ENCODE data around the gene SEMA4B.
"Not testable (repeated sequence)": the region's sequence is repeated elsewhere in the genome, so short reads cannot be mapped to it uniquely, and the experiment has no call there.

Gene SEMA4B, protein sequence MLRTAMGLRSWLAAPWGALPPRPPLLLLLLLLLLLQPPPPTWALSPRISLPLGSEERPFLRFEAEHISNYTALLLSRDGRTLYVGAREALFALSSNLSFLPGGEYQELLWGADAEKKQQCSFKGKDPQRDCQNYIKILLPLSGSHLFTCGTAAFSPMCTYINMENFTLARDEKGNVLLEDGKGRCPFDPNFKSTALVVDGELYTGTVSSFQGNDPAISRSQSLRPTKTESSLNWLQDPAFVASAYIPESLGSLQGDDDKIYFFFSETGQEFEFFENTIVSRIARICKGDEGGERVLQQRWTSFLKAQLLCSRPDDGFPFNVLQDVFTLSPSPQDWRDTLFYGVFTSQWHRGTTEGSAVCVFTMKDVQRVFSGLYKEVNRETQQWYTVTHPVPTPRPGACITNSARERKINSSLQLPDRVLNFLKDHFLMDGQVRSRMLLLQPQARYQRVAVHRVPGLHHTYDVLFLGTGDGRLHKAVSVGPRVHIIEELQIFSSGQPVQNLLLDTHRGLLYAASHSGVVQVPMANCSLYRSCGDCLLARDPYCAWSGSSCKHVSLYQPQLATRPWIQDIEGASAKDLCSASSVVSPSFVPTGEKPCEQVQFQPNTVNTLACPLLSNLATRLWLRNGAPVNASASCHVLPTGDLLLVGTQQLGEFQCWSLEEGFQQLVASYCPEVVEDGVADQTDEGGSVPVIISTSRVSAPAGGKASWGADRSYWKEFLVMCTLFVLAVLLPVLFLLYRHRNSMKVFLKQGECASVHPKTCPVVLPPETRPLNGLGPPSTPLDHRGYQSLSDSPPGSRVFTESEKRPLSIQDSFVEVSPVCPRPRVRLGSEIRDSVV

DNA sequence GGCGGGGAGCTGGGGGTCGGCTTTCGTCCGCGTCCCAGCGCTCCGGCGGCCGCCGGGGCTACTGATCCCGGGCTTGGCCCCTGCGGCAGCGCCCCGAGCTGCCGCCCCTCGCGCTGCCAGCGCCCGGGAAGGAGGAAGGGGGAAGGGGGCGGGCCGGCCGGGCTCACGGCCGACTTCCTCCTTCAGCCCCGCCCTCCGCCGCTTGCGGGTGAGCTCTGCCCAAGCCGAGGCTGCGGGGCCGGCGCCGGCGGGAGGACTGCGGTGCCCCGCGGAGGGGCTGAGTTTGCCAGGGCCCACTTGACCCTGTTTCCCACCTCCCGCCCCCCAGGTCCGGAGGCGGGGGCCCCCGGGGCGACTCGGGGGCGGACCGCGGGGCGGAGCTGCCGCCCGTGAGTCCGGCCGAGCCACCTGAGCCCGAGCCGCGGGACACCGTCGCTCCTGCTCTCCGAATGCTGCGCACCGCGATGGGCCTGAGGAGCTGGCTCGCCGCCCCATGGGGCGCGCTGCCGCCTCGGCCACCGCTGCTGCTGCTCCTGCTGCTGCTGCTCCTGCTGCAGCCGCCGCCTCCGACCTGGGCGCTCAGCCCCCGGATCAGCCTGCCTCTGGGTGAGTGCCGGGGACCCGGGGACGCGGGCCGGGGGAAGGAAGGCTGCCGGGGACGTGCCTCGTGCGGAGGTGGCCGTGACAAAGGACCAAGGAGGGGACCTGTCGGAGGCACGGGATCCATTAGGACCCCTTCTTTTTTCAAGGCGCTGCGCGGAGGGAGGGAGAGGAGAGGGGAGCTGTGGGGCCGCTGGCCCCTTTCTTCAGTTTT lies at the start of gene SEMA4B:
Gene SEMA4B (plus strand): TSS at position 201 of the 814 bp plus-strand sequence. CDS start 249 bp downstream, at position 450.
- no peak for DNase-seq (ENCODE audit: low read depth in 2 of 2)

DNA sequence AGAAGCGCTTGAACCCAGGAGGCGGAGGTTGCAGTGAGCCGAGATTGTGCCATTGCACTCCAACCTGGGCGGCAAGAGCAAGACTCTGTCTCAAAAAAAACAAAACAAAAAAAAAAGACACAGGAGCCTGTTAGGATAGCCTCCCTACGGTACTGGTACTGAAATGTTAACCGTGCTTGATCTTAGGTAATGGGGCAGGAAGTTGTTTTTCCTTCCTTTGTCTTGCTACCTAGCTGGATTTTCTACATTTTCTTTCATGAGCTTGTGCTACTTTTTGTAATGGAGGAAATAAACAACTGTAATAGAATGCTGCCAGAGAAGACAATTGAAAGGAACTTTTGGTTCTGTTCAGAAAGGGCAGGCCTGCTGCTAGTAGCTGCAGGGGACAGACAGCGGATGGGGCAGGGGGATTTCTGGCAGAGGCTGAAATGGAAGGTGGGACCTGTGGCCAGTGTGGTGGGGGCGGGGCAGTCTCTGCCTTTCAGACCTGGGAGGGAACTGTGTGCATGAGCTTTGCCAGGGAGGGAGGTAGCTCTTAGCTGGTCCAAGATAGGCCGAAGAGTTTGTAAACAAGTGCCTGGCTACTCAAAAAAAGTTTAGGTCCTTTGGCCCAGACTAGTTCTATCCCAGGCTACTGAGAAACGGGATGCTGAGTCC lies 49.0 kb upstream of the SEMA4B start:
- DNase-seq (ENCODE audit: low read depth in 2 of 2), result no peak

DNA sequence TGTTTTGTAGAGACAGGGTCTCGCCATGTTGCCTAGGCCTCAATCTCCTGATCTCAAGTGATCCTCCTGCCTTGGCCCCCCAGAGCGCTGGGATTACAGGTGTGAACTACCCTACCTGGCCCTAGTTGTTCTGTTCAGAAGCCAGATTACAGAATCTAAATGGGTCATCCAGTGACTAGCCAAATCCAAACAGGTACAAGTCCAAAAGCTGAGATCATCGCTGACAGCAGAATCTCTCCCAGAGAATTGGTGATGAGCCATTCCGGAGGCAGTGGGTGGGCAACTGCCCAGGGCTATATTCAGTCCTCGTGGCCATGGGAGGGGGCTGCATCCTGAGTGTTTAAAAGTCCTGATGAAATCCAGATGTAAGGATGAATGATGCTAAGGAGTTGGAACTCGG lies 47.5 kb upstream of the SEMA4B start:
- no peak for DNase-seq (ENCODE audit: low read depth in 2 of 2)

DNA sequence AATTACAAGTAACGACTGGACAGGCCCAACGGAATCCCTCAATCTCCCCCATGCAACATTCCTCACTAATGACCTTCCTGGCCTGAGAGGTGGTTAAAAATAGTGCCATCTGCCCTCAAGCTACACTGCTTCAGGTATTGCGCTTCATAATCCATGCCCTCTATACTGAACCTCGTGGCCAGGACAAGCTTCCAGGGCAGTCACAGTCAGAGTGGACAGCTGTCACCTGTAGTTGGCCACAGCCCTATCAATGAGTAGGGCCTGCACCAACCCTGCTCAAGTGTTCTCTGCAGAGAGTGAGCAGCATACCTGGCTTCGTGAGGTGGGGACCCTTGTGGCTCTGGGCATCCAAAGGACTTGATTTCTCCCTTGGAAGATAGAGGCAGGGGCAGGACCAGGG lies 46.9 kb upstream of the SEMA4B start:
- DNase-seq (ENCODE audit: low read depth in 2 of 2), result no peak

DNA sequence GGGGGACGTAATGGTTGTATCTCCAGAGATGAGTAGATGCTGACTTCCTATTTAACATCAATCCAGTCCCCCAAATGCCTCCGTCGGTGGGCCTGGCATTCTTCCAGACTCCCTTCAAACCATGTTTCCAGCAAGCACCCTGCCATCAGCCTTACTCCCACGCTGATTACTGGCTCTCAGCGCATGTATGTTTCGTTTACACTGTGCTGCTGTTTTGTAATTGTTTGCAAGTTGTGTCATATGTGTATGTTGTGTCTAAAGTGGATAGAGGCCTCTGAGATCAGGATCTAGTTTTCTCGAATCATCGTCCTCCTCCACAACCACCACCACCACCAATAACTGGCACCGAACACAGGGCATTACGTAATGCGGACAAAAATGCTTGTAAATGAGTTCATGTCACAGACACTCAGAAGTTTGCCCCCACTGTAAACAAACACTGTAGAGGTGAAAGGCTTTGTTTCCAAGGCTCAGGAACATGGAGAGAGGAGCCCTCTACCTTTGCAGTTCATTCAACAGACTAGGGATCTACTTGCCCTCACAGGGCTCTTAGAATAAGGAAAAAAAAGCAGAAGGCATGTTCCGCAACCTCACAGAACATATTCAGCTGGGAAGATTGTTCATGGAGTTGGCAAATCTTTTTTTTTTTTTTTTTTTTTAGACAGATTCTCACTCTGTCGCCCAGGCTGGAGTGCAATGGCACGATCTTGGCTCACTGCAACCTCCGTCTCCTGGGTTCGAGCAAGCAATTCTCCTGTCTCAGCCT lies 46.1 kb upstream of the SEMA4B start:
- DNase-seq (ENCODE audit: low read depth in 2 of 2), result no peak

DNA sequence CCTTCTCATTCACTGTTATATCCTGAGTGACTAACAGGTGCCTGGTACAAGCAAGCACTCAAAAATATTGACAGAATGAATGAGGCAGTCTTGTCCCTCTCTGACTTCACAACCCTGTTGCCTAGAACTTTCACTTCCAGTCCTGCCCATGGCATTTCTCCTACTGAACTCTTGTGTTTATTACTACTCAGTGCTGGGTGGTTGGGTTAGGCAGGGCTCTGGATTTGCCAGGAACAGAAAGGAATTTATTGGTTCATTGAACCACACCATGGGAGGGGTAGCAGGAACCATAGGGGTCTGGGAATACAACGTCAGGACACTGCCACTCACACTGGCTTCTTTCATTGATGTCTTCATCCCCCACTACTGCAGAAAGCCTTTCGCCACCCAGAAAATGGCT lies 41.9 kb upstream of the SEMA4B start:
- DNase-seq (ENCODE audit: low read depth in 2 of 2), result no peak

DNA sequence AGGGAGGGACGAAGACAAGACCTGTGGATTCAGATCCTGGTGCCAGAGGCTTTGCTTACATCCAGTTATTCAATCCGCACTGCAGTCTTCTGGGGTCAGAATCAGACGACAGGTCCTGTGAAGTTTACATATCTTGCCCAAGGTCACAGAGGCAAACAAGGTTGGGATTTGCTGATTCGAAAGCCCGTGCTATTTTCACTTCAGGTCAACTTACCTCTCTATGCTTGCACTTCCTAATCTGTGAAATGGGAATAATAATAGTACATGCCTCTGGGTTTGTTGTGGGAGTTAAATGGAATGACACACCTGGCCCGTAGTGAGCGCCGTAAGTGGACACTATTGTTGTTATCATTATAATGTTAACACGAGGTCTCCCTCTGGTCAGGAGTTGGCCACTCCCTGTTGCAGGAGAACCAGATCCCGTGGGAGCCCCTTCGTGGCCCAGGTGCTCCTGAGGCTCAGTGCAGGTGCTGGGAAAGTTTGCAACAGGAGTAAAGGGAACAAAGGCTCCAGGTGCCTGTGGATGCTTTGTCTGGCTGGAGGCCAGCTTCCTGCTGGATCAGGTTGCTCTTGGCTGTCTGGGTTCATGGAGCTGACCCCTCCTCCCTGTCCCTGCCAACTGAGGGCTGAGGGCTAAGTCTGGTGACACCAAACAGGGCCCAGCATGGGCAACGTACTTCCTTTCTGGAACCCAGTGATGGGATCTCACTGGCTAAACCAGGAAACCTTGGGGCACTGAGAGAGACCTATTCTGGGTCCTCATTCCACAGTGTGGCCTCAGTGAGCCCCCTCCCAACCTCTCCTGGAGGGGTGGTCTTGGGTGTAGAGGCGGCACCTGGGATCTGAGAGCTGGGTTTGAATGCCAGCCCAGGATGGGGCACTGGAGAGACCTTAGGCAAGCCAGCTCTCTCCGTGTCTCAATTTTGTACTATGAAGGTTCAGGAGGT lies 40.1 kb upstream of the SEMA4B start:
- no peak for DNase-seq (ENCODE audit: low read depth in 2 of 2)

DNA sequence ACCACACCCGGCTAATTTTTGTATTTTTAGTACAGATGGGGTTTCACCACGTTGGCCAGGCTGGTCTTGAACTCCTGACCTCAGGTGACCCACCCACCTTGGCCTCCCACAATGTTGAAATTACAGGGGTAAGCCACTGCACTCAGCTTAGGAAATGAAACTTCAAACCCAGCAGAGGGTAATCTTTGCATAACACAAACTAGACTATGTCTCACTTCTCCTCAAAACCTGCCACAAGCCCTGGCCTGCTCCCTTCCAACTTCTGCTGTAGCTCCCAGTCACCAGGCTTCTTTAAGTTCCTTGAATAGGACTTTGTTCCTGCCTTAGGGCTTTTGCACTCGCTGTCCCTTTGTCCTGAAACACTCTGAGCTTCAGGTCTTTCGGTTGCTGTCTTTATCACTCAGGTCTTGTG lies 39.2 kb upstream of the SEMA4B start:
- DNase-seq (ENCODE audit: low read depth in 2 of 2), result no peak

DNA sequence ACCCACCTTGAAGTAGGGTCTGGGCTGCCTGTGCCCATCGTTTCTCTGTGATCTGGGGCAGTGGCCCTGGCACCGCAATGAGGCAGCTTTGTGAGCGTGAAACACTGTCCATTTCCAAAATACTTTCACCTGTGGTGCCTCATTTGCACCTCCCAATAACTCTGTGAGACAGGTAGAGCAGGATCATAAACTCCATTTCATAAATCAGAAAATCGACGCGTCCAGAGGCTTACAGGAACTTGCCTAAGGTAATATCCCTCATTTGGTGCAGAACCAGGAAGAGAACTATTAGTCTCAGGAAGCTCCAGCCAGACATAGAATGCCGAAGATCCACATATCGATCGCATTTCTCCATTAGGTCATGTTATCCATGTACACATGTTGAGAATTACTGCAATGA lies 38.2 kb upstream of the SEMA4B start:
- DNase-seq (ENCODE audit: low read depth in 2 of 2), result no peak

DNA sequence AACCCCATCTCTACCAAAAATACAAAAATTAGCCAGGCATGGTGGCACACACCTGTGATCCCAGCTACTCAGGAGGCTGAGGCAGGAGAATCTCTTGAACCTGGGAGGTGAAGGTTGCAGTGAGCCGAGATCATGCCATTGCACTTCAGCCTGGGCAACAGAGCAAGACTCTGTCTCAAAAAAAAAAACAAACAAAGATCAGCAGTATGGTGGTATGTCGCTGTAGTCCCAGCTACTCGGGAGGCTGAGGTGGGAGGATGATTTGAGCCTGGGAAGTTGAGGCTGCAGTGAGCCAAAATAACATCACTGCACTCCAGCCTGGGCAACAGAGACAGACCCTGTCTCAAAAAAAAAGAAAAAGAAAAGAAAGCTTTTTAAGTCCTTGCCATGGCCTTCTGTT lies 36.9 kb upstream of the SEMA4B start:
- DNase-seq (ENCODE audit: low read depth in 2 of 2), result not testable (repeated sequence)

DNA sequence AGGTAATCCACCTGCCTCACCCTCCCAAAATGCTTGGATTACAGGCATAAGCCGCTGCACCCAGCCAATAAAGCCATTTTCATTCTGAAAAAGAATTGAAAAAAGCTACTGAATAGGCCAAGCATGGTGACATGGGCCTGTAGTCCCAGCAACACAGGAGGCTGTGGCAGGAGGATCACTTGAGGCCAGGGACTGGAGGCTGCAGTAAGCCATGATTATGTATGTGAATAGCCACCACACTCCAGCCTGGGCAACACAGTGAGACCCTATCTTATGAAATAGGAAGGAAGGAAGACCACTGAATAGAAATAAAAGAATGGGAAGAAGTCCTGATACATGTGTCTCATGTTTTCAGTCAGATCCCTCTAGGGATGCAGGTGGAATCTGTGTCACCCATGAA lies 36.0 kb upstream of the SEMA4B start:
- DNase-seq (ENCODE audit: low read depth in 2 of 2), result no peak

DNA sequence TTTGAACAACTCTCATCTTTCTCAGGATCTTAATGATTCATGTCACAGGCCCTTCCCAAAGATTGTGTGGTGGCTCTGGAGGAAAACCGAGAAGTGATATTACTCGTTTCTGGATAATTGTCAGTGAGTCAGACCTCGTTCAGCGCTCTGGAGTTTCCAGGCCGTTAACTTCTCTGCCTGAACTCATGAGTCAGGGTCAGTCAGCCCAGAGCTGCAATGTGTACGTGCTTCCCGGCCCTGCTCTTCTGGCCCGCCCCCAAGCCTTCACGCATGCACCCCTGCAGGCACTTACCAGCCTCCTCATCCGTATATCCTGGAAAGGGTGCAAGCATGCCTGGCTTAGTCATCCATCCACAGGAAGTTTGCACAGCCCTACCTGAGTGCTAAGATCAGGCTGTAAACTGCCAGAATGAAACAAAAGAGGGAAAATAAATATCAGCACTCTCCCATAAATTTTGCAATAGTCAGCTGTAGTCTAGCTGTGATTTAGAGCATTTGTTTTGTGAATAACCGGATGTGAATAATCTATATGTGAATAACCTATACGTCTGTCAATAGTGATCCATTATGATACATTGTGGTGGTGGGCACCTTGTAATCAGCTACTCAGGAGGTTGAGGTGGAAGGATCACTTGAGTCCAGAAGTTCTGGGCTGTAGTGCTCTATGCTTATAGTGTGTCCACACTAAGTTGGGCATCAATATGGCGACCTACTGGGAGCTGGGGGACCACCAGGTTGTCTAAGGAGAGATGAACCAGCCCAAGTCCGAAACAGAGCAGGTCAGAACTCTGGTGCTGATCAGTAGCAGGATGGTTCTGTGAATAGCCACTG lies 35.3 kb upstream of the SEMA4B start:
- DNase-seq (ENCODE audit: low read depth in 2 of 2), result peak; percentile 96

DNA sequence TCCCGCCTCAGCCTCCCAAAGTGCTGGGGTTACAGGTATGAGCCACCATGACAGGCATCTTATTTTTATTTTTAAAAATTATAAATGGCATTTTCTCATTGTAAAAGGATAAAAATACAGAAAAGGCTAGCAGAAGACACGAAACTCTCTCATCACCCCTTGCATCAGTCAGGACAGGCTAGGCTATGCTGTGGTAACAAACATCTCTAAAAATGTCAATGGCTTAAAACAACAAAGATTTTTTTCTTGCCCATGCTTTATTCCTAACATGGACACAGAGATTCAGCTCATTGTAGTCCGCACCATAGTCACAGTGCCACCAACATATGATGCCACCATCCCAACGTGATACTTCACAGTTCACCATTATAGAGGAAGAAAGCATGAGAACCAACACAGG lies 34.0 kb upstream of the SEMA4B start:
- no peak for DNase-seq (ENCODE audit: low read depth in 2 of 2)

DNA sequence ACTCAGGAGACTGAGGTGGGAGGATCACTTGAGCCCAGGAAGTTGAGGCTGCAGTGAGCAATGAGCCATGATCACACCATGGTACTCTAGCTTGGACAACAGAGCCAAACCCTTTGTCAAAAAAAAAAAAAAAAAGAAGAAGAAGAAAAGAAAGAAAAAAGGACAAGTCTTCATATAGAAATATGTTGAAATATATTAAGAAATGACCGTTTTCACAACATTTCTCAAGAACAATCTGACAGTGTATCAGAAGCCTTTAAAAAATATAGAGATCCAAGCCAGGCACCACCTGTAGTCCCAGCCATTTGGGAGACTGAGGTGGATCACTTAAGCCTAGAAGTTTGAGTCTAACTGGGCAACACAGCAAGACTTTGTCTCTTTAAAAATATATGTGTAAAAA lies 29.5 kb upstream of the SEMA4B start:
- no peak for DNase-seq (ENCODE audit: low read depth in 2 of 2)

DNA sequence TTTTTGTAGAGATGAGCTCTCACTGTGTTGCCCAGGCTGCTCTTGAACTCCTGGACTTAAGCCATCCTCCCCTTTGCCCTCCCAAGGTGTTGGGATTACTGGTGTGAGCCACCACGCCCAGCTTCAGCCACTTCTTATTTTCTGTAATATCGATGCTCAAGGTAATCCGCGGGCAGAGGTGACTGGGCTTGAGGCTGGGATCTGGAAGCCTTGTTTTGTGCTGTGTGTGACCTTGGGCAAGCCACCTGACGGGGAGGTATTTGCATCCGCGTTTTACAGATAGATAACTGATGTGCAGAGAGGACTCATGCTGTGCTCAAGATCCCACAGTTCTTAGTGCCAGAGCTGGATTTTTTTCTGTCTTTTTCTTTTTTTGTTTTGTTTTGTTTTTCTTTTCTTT lies 27.8 kb upstream of the SEMA4B start:
- DNase-seq (ENCODE audit: low read depth in 2 of 2), result no peak

DNA sequence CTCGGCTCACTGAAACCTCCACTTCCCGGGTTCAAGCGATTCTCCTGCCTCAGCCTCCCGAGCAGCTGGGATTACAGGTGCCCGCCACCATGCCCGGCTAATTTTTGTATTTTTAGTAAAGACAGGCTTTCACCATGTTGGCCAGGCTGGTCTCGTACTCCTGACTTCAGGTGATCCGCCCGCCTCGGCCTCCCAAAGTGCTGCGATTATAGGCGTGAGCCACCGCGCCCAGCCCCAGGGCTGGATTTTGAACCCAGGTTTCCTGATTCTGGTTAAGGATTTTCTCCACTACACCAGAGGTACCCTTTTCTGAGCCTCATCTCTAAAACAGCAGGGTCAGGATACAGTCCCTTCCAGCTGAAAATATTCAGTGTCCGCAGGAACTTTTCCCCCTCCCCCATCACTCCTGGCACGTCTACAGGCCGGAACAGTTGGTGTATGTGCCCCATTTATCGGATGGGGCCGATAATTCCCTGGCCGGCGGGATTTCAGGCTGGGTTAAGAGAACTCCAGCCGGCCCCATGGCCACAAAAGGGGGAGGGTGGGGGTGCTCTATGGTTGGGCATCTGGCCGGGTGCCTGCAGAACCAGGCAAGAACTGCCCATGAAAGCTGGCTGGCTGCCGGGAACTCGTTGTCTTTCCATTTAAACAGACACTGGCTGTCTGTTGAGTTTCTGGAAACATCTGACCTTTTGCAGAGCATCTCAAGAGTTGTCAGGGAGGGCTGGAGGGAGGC lies 26.8 kb upstream of the SEMA4B start:
- DNase-seq (ENCODE audit: low read depth in 2 of 2), result no peak

DNA sequence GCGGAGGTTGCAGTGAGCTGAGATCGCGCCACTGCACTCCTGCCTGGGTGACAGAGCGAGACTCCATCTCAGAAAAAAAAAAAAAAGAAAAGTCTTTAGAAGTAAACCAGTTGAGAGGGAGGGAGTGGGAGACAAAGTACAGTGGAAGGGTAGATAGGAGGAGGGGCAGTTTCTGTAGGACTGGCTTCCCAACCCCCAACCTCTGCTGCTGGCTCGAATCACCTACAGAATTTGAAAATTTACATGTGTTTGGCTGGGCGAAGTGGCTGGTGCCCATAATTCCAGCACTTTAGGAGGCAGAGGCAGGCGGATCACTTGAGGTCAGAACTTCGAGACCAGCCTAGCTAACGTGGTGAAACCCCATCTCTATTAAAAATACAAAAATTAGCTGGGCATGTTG lies 24.1 kb upstream of the SEMA4B start:
- no peak for DNase-seq (ENCODE audit: low read depth in 2 of 2)
